SW 1271 (cell line): ENCODE measurements around the gene NDUFB1.
A peak's percentile ranks its signal among the peaks of the same experiment; 100 is the strongest.

Experiments used
- DNase-seq, 2 experiments: peaks; one replicate each; lab custom pipeline; 2025; lab: John Stamatoyannopoulos, UW

NDUFB1 gene

DNA sequence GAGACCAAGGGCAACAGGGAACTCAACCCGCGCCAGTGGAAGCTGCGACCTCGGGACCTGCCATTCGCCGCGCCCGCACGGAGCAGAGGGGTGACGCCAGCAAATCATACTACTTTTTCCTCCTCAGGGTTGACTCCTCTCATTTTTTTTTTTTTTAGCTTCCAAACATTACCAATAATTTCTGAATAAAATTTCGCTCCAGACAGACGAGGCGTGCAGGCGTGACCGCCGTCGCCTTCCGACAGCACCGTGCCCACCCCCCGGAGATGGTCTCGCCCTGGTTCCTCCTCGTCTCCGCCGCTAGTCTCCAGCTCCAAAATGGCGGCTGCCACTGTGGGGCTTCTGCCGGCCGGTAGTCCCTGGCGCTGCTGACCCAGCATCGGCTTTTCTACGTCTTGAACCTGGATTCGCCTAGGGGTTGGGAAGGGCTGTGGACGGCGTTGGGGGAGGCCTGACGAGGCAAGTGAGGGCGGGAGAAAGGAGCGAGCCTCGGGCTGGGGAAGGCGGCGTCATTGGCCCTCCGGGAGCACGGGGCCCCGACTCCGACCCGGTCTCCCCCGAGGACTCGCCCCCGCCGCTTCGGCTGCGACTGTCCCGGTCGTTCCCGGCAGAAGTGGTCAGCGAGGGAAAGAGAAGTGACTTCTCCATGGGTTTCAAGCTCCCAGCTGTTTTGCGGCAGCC, at the start of gene NDUFB1, which contains the start of gene CPSF2:
Gene NDUFB1 (minus strand): TSS at position 37 of the 681 bp plus-strand sequence. CDS start 4,069 bp downstream, outside the sequence.
Gene CPSF2 (plus strand): TSS at position 300 of the 681 bp plus-strand sequence. CDS start 9,016 bp downstream, outside the sequence.
- peak; percentile 56 to 90 for DNase-seq

DNA sequence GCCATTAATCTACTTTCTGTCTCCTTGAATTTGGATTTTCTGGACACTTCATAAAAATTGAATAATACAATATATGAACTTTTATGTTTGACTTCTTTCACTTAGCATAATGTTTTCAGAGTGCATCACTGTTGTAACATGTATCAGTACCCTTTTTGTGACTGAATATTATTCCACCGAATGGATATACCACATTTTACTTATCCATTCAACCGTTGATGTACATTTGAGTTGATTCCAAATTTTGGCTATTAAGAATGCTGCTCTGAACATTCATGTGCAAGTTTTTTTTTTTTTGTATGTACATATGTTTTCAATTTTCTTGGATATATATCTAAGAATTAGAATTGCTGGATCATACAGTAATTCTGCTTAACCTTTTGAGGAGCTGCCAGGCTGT, 43.5 kb upstream of the NDUFB1 start:
- DNase-seq, result no peak

DNA sequence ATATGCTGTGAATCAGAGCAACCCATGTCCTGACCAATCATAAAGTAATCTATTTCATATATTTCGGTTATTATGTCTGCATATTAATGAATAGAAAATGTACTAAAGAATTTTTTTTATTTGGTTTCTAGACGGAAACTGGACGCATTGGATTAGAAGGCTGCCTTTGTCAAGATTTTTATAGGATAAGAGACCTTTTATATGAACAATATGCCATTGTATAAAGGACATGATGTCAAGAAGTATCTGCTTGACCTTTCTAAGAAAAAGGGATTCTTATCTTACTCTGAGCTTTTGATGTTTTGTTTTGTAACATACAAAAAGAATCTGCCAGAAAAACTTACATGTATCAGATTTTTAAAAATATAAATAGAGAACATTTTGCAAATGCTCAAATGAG, 40.0 kb upstream of the NDUFB1 start:
- no peak for DNase-seq

DNA sequence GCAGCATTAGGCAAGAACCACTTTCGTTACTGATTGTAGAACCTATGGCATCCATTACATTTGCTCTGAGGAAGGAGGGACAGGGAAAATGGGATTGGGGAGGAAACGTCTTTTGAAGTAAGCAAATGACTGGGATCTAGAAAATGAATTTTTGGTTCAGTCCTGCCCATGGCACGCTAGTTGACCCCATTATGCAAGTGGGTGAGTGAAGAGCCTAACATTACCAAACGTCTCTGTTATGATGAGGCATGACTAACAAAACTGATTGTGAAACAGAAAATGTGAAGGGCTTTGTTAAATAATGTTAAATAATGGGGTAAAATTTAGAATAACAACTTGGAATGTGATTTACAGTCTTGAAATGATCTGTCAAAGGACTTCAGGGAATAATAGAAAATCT, 39.1 kb upstream of the NDUFB1 start:
- no peak for DNase-seq

DNA sequence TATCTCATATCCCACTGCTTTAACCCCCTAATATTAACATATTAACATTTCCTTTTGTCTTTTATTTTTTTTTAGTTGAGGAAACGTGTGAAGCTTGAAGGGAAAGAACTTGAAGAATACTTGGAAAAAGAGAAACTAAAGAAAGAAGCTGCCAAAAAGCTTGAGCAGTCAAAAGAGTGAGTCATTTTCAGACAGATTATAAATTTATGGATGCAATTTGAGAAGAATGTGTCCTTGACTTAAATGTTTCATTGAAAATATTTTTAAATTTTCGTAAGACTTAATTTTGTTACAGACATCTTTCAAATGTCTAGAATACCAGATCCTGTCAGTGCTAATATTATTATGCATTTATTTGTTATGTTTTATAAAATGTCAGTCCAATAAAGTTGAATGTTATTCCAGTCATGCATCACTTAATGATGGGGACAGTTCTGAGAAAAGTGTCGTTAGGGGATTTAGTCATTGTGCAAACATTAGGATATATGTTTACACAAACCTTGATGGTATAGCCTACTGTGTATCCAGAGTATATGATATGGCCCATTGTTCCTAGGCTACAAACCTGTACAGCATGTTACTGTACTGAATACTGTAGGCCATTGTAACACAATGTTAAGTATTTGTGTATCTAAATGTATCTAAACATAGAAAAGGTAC, 32.9 kb upstream of the NDUFB1 start:
- DNase-seq, result no peak

DNA sequence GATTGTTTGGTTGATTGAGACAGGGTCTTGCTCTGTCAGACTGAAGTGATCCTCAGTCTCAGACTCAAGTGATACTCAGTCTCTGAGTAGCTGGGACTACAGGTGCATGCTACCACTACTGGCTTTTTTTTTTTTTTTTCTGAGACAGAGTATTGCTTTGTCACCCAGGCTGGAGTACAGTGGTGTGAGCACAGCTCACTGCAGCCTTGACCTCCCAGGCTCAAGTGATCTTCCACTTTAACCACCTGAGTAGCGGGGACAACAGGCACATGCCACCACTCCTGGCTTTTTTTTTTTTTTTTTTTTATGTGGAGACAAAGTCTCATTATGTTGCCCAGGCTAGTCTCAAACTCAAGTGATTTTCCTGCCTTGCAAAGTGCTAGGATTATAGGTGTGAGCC, 32.1 kb upstream of the NDUFB1 start:
- no peak for DNase-seq

DNA sequence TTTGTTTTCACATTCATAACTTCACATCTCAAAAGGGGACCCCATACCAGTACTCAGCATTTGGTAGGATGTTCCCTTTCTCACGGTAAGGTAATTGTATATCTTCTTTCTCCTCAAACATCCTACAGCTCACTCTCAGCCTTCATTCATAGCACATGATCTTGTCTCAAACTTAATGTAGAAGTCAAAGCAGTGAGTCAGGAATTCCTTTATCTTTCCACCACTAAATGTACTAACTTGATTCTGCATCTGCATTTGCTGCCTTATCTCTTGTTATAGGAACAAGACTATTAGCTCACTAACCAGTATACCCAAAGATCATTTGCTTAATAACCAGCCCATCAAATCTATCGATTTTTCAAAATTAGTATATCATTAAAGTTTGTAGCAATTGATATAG, 23.2 kb upstream of the NDUFB1 start:
- no peak for DNase-seq

DNA sequence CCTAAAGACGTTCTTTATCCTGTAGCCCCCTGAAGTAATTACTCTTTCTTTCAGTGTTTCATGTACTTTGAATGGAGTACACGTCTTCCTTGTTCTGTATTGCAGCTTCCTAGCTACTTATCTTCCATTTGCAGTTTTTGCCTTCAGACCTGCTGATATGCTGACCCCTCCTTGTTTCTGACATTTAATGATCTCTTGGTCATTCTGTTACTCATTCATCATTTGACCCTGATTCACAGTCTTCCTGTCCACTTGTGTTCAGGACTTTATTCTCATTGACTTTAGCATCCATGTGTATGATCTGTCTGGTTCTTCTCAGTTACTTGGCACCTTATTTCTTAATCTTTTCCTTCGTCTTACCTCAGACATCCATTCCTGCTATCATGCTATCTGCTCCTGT, 22.5 kb upstream of the NDUFB1 start:
- no peak for DNase-seq

DNA sequence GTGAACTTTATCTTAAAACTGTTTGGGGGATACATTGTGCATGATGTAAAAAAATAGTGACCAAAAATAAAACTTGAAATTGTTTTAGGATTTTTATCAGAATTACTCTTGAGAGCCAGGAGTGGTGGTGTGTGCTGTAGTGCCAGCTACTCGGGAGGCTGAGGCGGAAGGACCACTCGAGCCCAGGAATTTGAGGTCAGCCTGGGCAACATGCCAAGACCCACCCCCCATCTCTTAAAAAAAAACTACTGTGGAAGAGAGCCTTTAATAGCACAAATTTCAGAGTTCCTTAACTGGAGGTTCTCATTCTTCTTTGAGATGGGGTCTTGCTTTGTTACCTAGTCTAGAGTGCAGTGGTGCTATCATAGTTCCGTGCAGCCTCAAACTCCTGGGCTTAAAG, 21.8 kb upstream of the NDUFB1 start:
- no peak for DNase-seq

DNA sequence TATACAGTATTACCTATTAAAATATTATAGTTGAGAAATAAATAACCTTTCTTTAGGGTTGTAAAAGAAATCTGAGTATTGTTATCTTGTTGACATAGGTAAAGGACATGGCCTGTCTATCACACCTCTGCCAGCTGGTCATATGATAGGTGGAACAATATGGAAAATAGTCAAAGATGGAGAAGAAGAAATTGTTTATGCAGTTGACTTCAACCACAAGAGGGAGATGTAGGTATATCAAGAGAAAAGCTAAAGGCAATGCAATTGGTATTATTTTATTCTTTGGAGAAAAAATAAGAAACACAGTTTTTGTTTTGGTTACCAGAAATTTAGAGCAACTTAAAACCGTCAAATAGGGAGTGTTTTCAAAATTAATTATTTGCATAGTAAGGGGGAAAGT, 13.8 kb upstream of the NDUFB1 start:
- DNase-seq, result peak in 1 of 2 experiments; percentile 63

DNA sequence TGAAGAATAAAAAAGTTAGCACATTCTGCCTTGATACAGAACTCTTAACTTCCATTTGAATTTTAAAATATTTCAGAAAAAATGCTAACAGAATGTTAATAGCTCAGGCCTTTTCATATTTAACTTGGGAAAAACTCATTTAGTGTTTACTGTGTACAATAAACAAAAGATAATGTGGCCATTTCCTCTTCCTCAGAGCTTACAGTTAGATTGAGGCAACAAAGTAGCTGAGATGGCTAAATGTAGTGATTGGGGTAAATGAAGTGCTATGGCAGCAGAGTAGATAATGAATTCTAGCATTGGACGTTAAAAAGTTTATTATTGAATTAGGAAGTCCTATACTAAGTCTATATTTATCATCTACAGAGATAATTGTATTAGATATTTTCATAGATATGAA, 12.9 kb upstream of the NDUFB1 start:
- no peak for DNase-seq

DNA sequence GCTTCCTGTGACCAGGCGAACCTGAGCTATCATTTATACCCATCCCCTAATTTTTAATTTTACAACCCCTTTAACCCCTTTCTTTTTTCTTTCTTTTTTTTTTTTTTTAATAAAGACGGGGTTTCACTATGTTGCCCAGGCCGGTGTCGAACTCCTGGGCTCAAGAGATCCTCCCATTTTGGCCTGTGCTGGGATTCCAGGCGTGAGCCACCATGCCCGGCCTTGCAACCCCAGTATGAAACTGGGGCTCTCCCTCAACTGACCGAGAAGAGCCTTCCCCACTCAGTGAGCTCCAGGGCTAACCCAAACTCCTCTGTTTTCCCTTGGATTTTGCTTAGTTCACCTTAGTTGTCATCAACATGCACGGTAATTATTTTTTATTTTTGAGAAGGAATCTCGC, 1.3 kb upstream of the NDUFB1 start:
- no peak for DNase-seq

DNA sequence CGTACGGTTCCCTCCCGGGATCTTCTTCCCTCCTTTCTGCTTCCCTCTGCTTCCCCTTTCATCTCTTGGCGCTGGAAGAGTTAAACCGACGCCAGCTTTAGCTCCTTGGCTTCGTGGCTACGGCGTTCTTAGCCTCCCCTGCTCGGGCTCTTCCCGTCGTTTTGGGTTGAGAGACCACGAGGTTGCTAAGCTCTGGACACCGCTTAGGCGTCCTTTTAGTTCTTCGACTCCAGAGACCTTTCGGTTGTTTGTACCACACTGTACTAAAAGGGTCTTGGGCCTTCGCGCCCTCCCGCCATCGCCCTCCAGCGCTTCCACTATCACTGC, 808 bp upstream of the NDUFB1 start:
- DNase-seq, result peak in 1 of 2 experiments; percentile 31

DNA sequence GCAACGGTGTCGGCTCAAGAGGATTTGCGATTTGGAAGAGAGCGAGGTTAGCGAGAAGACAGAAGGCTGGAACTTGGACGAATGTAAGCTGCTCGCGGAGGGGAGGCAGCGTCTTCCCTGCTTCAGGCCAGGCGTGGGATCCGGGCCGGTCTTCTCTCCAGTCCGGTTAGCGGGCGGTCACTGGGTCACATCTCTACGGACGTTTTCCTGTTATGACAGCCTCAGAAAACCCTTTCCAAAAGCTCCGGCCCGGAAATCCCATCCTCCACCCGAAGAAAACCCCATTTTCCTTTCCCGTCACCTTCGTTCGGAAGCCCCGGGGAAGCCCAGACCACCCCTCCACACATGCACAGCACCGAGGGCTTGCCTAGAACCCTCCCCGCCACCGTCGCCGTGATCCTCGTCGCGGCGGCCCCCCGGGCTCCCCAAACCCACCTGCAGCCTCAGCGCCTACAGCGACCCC, 268 bp downstream of the NDUFB1 start:
- DNase-seq, result peak in 1 of 2 experiments; percentile 53

DNA sequence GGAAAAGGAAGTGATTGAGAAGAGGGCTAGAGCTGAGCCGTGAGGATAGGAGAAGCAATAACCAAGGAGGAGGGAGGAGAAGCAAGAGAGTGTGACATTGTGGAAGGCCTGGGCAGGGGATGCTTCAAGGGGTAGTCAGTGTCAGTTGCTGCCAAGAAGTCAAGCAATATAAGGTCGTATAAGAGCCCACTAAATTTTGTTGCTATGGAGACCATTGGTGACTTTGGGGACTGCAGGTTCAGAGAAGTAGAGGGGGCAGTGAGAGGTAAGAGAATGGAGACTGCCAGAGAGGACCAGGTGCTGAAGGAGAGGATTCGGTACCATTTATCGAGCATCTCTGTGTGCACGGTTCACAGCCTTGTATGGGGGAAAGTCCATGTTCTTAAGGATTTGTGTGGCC, 12.0 kb downstream of the NDUFB1 start:
- no peak for DNase-seq

DNA sequence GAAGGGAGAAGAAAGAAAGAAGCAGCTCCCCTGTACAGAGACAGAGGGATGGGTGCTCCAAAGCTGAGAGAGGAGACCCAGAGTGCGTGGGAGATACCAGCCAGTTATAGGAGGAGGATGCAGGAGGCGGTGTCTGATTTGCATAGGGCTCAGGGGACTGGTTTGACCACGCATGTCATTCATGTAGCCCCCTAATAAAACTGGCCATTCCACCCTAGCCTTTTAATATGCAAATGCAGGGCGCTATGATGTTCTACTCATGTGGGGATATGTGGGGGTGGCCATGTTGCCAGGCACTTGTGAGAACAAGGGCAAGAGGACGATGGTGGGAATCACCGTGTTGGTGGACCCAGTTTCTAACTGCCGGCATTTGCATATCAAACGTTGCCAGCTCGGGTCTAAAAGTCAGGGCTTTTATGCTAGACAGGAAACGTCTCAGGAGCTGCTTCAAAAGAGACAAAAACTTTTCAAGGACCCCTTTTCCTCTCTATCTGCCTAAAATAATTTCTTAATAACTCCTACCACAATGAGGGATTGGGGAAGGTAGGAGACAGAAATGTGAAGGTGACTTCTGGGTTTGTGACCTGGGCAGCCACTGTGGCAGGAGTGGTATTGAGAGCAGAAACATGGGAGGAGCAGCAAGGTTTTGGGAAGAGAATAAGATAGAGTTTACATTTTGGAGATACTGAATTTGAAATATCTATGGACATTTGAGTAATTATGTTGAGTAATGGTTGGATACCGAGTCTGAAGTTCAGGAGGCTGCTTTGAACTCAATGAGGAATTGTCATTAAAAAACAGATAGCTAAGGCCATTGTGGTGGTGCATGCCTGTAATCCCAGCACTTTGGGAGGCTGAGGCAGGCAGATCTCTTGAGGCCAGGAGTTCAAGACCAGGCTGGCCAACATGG, 12.9 kb downstream of the NDUFB1 start:
- DNase-seq, result no peak

DNA sequence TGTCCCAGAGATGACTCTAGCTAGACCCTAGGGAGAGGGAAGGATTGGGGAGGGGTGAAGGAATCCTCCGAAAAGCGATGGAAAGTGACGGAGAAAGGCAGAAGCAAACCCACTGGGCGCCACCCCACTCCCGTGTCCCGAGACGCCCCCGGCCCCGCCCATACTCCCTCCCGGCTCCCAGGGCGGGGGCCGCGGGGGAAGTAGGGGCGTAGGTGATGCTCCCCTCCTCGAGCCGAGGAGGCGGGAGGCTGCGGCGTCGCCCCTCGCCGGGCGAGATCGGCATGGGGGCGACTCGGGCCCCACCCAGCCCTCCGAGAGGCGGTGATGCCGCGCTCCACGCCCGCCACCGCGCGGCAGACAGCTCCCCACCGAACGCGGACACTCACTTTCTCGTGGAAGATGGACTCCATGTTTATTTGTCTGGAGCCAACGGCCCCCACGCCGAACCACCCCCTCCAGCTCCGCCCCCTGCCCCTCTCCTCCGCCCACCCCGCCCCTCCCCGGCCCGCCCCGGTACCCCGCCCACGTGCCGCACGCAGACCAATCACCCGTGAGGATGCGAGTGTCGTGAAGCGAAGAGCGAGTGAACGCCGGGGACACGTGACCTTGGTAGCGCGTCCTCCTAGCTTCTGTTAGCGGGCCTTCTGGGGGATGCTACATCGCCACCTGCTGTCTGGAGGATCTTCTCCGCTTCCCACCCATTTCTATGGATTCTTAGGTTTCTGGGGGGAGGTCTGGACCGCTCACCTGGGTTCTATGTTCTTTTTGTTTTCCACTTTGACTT, 15.2 kb downstream of the NDUFB1 start, which contains the start of gene ATXN3:
Gene ATXN3 (minus strand): TSS at position 440 of the 784 bp plus-strand sequence. CDS start 30 bp downstream, at position 410.
- DNase-seq, result peak; percentile 95 to 98

DNA sequence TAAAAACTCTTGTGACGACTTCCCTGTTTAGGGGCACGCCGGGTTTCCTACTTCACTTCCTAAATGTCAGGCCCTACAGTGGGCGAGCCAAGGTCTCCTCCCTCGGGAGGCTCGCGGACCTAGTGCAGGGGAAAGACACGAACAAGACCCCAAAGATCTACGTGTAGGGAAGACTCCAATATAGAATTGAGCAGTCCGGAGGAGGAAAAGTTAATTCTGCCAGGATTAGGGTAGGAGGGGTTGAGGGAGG, 15.7 kb downstream of the NDUFB1 start:
- DNase-seq, result peak in 1 of 2 experiments; percentile 78

DNA sequence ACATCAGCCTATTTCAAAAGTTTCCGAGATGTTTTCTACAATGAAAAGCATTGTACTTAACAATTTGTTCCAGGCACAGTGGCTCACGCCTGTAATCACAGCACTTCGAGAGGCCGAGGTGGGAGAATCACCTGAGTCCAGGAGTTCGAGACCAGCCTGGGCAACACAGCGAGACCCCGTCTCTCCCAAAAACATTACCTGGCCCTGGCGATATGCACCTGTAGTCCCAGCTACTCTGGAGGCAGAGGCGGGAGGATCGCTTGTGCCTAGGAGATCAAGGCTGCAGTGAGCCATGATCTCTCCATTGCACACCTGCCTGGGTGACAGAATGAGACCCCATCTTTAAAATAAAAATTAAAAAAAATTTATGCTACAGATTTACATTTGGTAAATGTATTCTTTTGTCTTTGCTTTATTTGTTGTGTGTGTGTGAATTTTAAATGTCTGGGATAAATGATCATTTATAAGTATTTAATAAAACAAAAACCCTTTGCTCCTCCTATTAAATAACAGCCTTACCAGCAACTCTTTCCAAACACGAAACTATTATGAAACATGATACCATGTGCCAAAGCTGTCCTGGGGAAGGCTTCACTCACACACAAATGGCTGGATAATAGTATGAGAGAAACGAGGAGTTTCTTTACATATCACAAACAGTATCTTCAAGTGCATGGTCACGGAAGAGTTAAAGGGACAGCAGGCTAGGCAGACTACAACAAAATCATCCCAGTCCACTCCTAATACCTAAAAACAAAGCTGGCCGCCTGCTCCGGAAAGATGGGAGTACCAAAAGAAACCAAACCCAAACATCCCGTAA, 16.2 kb downstream of the NDUFB1 start:
- no peak for DNase-seq

DNA sequence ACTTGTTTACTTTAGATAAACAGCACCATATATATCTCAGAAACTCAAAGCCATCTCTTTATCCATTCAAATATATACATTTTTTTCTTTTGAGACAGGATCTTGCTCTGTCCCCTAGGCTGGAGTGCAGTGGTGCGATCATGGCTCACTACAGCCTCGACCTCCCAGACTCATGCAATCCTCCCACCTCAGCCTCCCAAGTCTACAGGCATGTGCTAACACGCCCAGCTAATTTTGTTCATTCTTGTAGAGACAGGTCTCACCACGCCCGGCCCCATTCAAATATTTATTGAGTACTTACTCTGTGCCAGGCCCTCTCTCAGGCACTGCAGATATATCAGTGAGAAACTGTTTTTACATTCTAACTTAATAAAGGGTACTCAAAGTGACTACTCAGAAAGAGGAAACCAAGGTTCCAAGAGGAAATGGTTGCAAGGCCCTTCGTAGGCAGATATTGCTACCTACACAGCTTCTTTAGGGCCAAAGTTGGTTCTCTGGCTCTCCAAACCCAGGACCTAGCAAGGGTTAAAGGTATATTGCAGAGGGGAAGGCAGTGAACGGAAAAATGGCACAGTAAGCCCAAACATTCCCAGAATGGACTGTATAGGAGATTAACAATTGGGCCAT, 18.0 kb downstream of the NDUFB1 start:
- DNase-seq, result no peak

DNA sequence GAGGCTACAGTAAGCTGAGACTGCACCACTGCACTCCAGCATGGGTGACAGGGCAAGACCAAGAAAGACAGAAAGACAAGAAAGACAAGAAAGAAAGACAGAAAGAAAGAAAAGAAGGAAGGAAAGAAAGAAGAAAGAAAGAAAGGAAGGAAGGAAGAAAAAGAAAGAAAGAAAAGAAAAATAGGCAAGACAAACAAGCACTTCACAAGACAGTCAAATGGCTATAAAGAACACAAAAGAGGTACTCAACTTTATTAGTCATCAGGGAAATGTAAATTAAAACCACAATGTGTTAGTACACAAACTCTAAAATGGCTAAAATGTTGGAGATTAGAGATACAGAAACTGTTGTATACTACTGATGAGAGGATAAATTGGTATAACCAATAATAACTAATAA, 21.7 kb downstream of the NDUFB1 start:
- no peak for DNase-seq
